ENCODE results near the gene CACNA1H.

CACNA1H gene

GRCh38 chr16:1143761-1144450 lies 9.0 kb upstream of the CACNA1H start:
- no peak for DNase-seq

- no peak for DNase-seq
Observed at GRCh38 chr16:1144476-1145382, 8.2 kb upstream of the CACNA1H start.

GRCh38 chr16:1145383-1146100 lies 7.4 kb upstream of the CACNA1H start:
- DNase-seq = no peak

- no peak for DNase-seq
Observed at GRCh38 chr16:1146409-1146808, 6.5 kb upstream of the CACNA1H start.

- DNase-seq = no peak
Observed at GRCh38 chr16:1147027-1147426, 5.9 kb upstream of the CACNA1H start.

GRCh38 chr16:1149101-1149636 lies 3.7 kb upstream of the CACNA1H start:
- DNase-seq = no peak

- DNase-seq = peak; percentile 64
Observed at GRCh38 chr16:1150511-1150982, 2.4 kb upstream of the CACNA1H start.

GRCh38 chr16:1151424-1152122 lies 1.3 kb upstream of the CACNA1H start:
- no peak for DNase-seq

- no peak for DNase-seq
Observed at GRCh38 chr16:1152123-1152638, 725 bp upstream of the CACNA1H start.

- no peak for DNase-seq
Observed at GRCh38 chr16:1153480-1154160, 714 bp downstream of the CACNA1H start.

- no peak for DNase-seq
Observed at GRCh38 chr16:1154291-1154886, 1.5 kb downstream of the CACNA1H start.

GRCh38 chr16:1154887-1155331 lies 2.0 kb downstream of the CACNA1H start:
- no peak for DNase-seq

- no peak for DNase-seq
Observed at GRCh38 chr16:1155353-1156054, 2.6 kb downstream of the CACNA1H start.

GRCh38 chr16:1156055-1156982 lies 3.4 kb downstream of the CACNA1H start:
- DNase-seq = no peak

- no peak for DNase-seq
Observed at GRCh38 chr16:1156983-1157638, 4.2 kb downstream of the CACNA1H start.

GRCh38 chr16:1157639-1158455 lies 4.9 kb downstream of the CACNA1H start:
- no peak for DNase-seq

- DNase-seq = no peak
Observed at GRCh38 chr16:1158456-1159324, 5.8 kb downstream of the CACNA1H start.
